HCT116 (cell line): ENCODE results near the gene SERINC5. TPM values are rescaled to one million over a fixed set of nuclear protein-coding genes. Genes with fewer than 3 reads are reported as not detected.

Source experiments
- ATAC-seq: fragments of 200-7000 bp; cut with Tn5 transposase; 2 replicates; pipeline ENCODE4 v1.9.1; 2020; ENCODE audit warnings: mild to moderate bottlenecking, moderate library complexity
- BruUV-seq: library from RNA; stranded (reverse); fragments of 400-500 nt; replicated peaks from 2 replicates; lab custom pipeline; 2021; lab: Mats Ljungman, UMichigan
- CTCF ChIA-PET: fragments of 300-600 bp; sonication (Branson Sonifier 250); formaldehyde crosslinking; loops from one replicate; lab custom pipeline; 2021; ENCODE audit warnings: antibody characterized with exemption; lab: Charles Lee
- POLR2A ChIA-PET: fragments of 300-600, 350-600 bp; sonication (Branson Sonifier 250); formaldehyde crosslinking; loops from one replicate; lab custom pipeline; 2021; ENCODE audit warnings: antibody characterized with exemption; lab: Charles Lee
- RAD21 ChIA-PET, 2 experiments: fragments of 300-600 bp; sonication (Branson Sonifier 250); formaldehyde crosslinking; loops; one replicate each; lab custom pipeline; 2023; ENCODE audit warnings: low total read pairs in 2 of 2; ENCODE audit not compliant: uncharacterized antibody in 2 of 2, unreplicated experiment in 2 of 2, low non-redundant PET in 1 of 2; lab: Charles Lee
- DNase-seq: peaks from one replicate; pipeline ENCODE4 v3.0.0-alpha.2; 2010; ENCODE audit warnings: low read depth, low spot score
- H2AFZ ChIP-seq: fragments of 200-600 bp; shearing (Covaris generic), sonication (generic); 2 replicates; pipeline ENCODE4 v1.6.1; 2017; ENCODE audit warnings: low read depth, mixed run types, mixed read lengths, antibody characterized with exemption, low read length; ENCODE audit not compliant: poor library complexity, severe bottlenecking
- H3K27ac ChIP-seq: 2 replicates; pipeline ENCODE4 v1.5.1; 2012; ENCODE audit warnings: low read depth, low read length
- H3K27me3 ChIP-seq: fragments of 200-600 bp; sonication (generic); 2 replicates; pipeline ENCODE4 v1.6.1; 2016; ENCODE audit warnings: mixed run types, low read length, mixed read lengths; ENCODE audit not compliant: insufficient read depth
- H3K36me3 ChIP-seq, 2 experiments: fragments of 200-500 bp in 1 of 2; fragments of 200-600 bp in 1 of 2; sonication (Bioruptor generic) in 1 of 2; sonication (generic) in 1 of 2; 2 replicates each; pipeline versions ENCODE4 v1.5.1 to v1.6.1; 2014 to 2016; ENCODE audit warnings: low read length in 2 of 2, inconsistent platforms in 1 of 2, mixed read lengths in 1 of 2, mixed run types in 1 of 2; ENCODE audit not compliant: insufficient read depth in 2 of 2, control insufficient read depth in 1 of 2
- H3K4me1 ChIP-seq, 2 experiments: fragments of 200-600 bp in 1 of 2; sonication (generic) in 1 of 2; 2 replicates each; pipeline versions ENCODE4 v1.5.1 to v1.6.1; 2012 to 2017; ENCODE audit warnings: low read length in 2 of 2, inconsistent platforms in 1 of 2, mild to moderate bottlenecking in 1 of 2, mixed read lengths in 1 of 2, mixed run types in 1 of 2, moderate library complexity in 1 of 2; ENCODE audit not compliant: insufficient read depth in 2 of 2, control insufficient read depth in 1 of 2
- H3K4me2 ChIP-seq: fragments of 200-600 bp; sonication (generic); 2 replicates; pipeline ENCODE4 v1.6.1; 2017; ENCODE audit warnings: mixed run types, low read length, mixed read lengths
- H3K4me3 ChIP-seq, 2 experiments: fragments of 200-600 bp in 1 of 2; sonication (generic) in 1 of 2; replicated peaks in 1 of 2; 2 replicates each; pipeline ENCODE4 v1.5.1; 2011 to 2016; ENCODE audit warnings: low read length in 2 of 2, control low read depth in 1 of 2, low read depth in 1 of 2, mild to moderate bottlenecking in 1 of 2, mixed read lengths in 1 of 2, mixed run types in 1 of 2
- H3K79me2 ChIP-seq: fragments of 200-600 bp; sonication (generic); 2 replicates; pipeline ENCODE4 v1.6.1; 2017; ENCODE audit warnings: mild to moderate bottlenecking, mixed run types, low read length, moderate library complexity, mixed read lengths; ENCODE audit not compliant: insufficient read depth
- H3K9ac ChIP-seq: fragments of 200-600 bp; sonication (generic); 2 replicates; pipeline ENCODE4 v1.6.1; 2016; ENCODE audit warnings: low read length, mixed read lengths
- H3K9me2 ChIP-seq: fragments of 200-600 bp; sonication (generic), shearing (Covaris generic); 2 replicates; pipeline ENCODE4 v1.6.1; 2017; ENCODE audit warnings: mixed run types, mild to moderate bottlenecking, moderate library complexity; ENCODE audit not compliant: insufficient read depth
- H3K9me3 ChIP-seq, 2 experiments: fragments of 200-500 bp in 1 of 2; fragments of 200-600 bp in 1 of 2; sonication (Bioruptor generic) in 1 of 2; sonication (generic) in 1 of 2; 2 replicates each; pipeline ENCODE4 v1.6.1; 2014 to 2017; ENCODE audit warnings: low read length in 2 of 2, mixed read lengths in 2 of 2, inconsistent platforms in 1 of 2, low read depth in 1 of 2, mild to moderate bottlenecking in 1 of 2, mixed run types in 1 of 2, moderate library complexity in 1 of 2; ENCODE audit not compliant: control insufficient read depth in 1 of 2, insufficient read depth in 1 of 2
- H4K20me1 ChIP-seq: fragments of 200-600 bp; sonication (generic), shearing (Covaris generic); 2 replicates; pipeline ENCODE4 v1.6.1; 2017; ENCODE audit warnings: mixed run types, mild to moderate bottlenecking, moderate library complexity; ENCODE audit not compliant: insufficient read depth
- ATF3 ChIP-seq: IDR thresholded peaks from 2 replicates; pipeline ENCODE4 v1.6.1; 2012
- CBX3 ChIP-seq: IDR thresholded peaks from 2 replicates; pipeline ENCODE4 v1.6.1; 2012; ENCODE audit warnings: low read depth
- ELF1 ChIP-seq: IDR thresholded peaks from 2 replicates; pipeline ENCODE4 v1.6.1; 2012; ENCODE audit warnings: low read depth, borderline replicate concordance
- EZH2 ChIP-seq: fragments of 200-600 bp; sonication (generic); IDR thresholded peaks from 2 replicates; pipeline ENCODE4 v1.6.1; 2017; ENCODE audit warnings: antibody characterized with exemption, mixed run types
- FOSL1 ChIP-seq: IDR thresholded peaks from 2 replicates; pipeline ENCODE4 v1.6.1; 2012; ENCODE audit warnings: low read depth
- JUND ChIP-seq: IDR thresholded peaks from 2 replicates; pipeline ENCODE4 v1.6.1; 2012
- POLR2A ChIP-seq: IDR thresholded peaks from 2 replicates; pipeline ENCODE4 v1.7.0; 2011; ENCODE audit warnings: borderline replicate concordance; ENCODE audit not compliant: insufficient read depth, insufficient read length; ENCODE audit errors: extremely low read depth
- POLR2AphosphoS5 ChIP-seq: IDR thresholded peaks from 2 replicates; pipeline ENCODE4 v1.6.1; 2011; ENCODE audit warnings: mild to moderate bottlenecking, low read depth, low read length, moderate library complexity
- RAD21 ChIP-seq: IDR thresholded peaks from 2 replicates; pipeline ENCODE4 v1.6.1; 2012; ENCODE audit warnings: low read depth, mild to moderate bottlenecking
- SIN3A ChIP-seq: IDR thresholded peaks from 2 replicates; pipeline ENCODE4 v1.6.1; 2012; ENCODE audit warnings: low read depth
- SP1 ChIP-seq: IDR thresholded peaks from 2 replicates; pipeline ENCODE4 v1.6.1; 2012; ENCODE audit warnings: low read depth
- SRF ChIP-seq: IDR thresholded peaks from 2 replicates; pipeline ENCODE4 v1.6.1; 2012; ENCODE audit warnings: low read depth
- TCF7L2 ChIP-seq: IDR thresholded peaks from 2 replicates; pipeline ENCODE4 v1.7.0; 2011; ENCODE audit warnings: borderline replicate concordance, inconsistent platforms; ENCODE audit not compliant: insufficient read depth, insufficient read length; ENCODE audit errors: extremely low read depth
- YY1 ChIP-seq: IDR thresholded peaks from 2 replicates; pipeline ENCODE4 v1.6.1; 2011; ENCODE audit warnings: low read length, low read depth, moderate library complexity, mild to moderate bottlenecking; ENCODE audit not compliant: insufficient replicate concordance; ENCODE audit errors: extremely low read depth
- intact Hi-C: fragments of 100-400 bp; cut with micrococcal nuclease; formaldehyde crosslinking; loops from 2 replicates; pipeline ENCODE4 v1.10.0; 2022
- total RNA-seq: library from RNA; stranded (reverse); gene quantifications from one replicate; pipeline ENCODE4 v1.2.1, GENCODE V29; 2021; ENCODE audit not compliant: unreplicated experiment
- TF ChIP-seq, protein P1 (sequence below): IDR thresholded peaks from 2 replicates; pipeline ENCODE4 v1.6.1; 2012
- TF ChIP-seq, protein P2 (sequence below), 3 experiments: fragments of 200-600 bp in 1 of 3; sonication (generic) in 1 of 3; IDR thresholded peaks in 2 of 3; conservative IDR thresholded peaks in 1 of 3; 2 replicates each; pipeline ENCODE4 v1.5.1; 2012 to 2017; ENCODE audit warnings: low read depth in 2 of 3, low read length in 2 of 3, antibody characterized with exemption in 1 of 3, borderline replicate concordance in 1 of 3, control low read depth in 1 of 3, mild to moderate bottlenecking in 1 of 3, mixed read lengths in 1 of 3, mixed run types in 1 of 3, moderate library complexity in 1 of 3; ENCODE audit not compliant: insufficient read depth in 1 of 3
- TF ChIP-seq, protein P3 (sequence below): IDR thresholded peaks from 2 replicates; pipeline ENCODE4 v1.6.1; 2011; ENCODE audit warnings: mild to moderate bottlenecking, low read length, moderate library complexity; ENCODE audit not compliant: insufficient replicate concordance; ENCODE audit errors: extremely low read depth

The SERINC5 gene
- total RNA-seq, 1 experiment from 2014 or later = 39.3 TPM

GRCh38 chr5:80231693-80232092 is 24.2 kb downstream of the SERINC5 start:
- no peak overlapping the region for H2AFZ ChIP-seq
- ChIA-PET RAD21 (no interaction called here), CTCF (no interaction called here)
- H3K9me2 ChIP-seq = no peaks in the 10 kb centered on the region
- H4K20me1 ChIP-seq = no peaks in the 10 kb centered on the region
- no peaks in the 10 kb centered on the region for H3K27me3 ChIP-seq
- no peak overlapping the region for H3K4me3 ChIP-seq
- H3K36me3 ChIP-seq = no peaks in the 10 kb centered on the region
- DNase-seq = no peak
- H3K4me1 ChIP-seq = no peaks in the 10 kb centered on the region
- no TSS peak for BruUV-seq
- TF ChIP-seq SRF (no peak), JUND (no peak), ELF1 (no peak), POLR2A (no peak), POLR2AphosphoS5 (no peak), FOSL1 (no peak), ATF3 (no peak), SIN3A (no peak), SP1 (no peak), CBX3 (no peak), TCF7L2 (no peak), EZH2 (no peak), RAD21 (no peak), YY1 (no peak)
- TF ChIP-seq, protein P1, sequence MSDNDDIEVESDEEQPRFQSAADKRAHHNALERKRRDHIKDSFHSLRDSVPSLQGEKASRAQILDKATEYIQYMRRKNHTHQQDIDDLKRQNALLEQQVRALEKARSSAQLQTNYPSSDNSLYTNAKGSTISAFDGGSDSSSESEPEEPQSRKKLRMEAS = no peak
- TF ChIP-seq, protein P2, sequence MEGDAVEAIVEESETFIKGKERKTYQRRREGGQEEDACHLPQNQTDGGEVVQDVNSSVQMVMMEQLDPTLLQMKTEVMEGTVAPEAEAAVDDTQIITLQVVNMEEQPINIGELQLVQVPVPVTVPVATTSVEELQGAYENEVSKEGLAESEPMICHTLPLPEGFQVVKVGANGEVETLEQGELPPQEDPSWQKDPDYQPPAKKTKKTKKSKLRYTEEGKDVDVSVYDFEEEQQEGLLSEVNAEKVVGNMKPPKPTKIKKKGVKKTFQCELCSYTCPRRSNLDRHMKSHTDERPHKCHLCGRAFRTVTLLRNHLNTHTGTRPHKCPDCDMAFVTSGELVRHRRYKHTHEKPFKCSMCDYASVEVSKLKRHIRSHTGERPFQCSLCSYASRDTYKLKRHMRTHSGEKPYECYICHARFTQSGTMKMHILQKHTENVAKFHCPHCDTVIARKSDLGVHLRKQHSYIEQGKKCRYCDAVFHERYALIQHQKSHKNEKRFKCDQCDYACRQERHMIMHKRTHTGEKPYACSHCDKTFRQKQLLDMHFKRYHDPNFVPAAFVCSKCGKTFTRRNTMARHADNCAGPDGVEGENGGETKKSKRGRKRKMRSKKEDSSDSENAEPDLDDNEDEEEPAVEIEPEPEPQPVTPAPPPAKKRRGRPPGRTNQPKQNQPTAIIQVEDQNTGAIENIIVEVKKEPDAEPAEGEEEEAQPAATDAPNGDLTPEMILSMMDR (IDR thresholded peaks at IDR 0.05 in 2 of 3, conservative IDR thresholded peaks at IDR 0.05 in 1 of 3; ENCODE audit: borderline replicate concordance in 1 of 3, insufficient read depth in 1 of 3, low read depth in 2 of 3, low read length in 2 of 3) = no peak
- TF ChIP-seq, protein P3, sequence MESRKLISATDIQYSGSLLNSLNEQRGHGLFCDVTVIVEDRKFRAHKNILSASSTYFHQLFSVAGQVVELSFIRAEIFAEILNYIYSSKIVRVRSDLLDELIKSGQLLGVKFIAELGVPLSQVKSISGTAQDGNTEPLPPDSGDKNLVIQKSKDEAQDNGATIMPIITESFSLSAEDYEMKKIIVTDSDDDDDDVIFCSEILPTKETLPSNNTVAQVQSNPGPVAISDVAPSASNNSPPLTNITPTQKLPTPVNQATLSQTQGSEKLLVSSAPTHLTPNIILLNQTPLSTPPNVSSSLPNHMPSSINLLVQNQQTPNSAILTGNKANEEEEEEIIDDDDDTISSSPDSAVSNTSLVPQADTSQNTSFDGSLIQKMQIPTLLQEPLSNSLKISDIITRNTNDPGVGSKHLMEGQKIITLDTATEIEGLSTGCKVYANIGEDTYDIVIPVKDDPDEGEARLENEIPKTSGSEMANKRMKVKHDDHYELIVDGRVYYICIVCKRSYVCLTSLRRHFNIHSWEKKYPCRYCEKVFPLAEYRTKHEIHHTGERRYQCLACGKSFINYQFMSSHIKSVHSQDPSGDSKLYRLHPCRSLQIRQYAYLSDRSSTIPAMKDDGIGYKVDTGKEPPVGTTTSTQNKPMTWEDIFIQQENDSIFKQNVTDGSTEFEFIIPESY = no peak
- TF ChIP-seq, all 23 proteins: peak for 0
- H3K9ac ChIP-seq = no peak overlapping the region
- POLR2A ChIA-PET = no interaction called here
- intact Hi-C loops = no loop called here
- H3K9me3 ChIP-seq = no peaks in the 10 kb centered on the region
- peaks cover 5% of the 10 kb centered on the region for H3K79me2 ChIP-seq
- no peak overlapping the region for H3K4me2 ChIP-seq
- ATAC-seq = no peak
- H3K27ac ChIP-seq = no peak overlapping the region
